NCI-H526 treated with DMSO at 0.1 percent for 48 hours (cell line): ENCODE results near the gene FOXE1.

Experiments
- DNase-seq: peaks from one replicate; lab custom pipeline; 2025; lab: John Stamatoyannopoulos, UW

The FOXE1 gene

DNA sequence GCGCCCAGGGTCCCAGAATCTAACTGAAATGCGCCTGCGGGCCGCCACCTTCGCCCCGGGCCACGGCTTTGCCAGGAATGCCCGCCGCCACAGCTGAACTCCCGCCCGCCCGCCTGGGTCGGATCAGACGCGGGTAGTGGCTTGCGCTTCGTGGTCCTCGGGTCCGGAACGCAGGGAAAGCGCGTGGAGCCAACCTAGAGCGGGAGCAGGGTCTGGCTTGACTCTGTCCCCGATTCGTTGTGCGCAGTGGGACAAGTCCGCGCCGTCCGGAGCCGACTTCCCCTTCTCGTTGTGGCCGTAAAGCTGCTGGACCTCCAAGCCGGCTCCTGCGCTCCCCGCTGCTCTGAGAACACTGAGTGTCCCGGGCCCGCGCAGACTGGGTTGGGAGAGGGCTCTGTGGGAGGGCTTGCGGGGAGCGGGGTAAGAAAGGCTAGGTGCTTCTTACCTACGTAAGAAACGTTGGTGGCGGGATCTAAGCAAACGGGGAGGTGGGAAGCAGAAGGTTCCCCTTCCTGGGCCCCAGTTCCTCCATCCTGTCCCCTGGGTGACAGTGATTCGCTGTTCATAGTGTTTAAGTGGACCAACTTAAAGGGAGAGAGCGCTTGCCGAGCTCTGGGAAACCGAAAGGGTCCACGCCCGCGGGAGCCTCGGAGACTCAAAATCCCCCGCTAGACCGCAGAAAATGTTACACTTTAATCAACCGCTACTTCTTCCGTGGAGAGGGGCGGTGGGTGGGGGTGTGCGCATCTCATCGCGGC is 4.4 kb upstream of the FOXE1 start:
- no peak for DNase-seq

- DNase-seq = no peak
Observed at GRCh38 chr9:97849980-97850379, 3.0 kb upstream of the FOXE1 start.

DNA sequence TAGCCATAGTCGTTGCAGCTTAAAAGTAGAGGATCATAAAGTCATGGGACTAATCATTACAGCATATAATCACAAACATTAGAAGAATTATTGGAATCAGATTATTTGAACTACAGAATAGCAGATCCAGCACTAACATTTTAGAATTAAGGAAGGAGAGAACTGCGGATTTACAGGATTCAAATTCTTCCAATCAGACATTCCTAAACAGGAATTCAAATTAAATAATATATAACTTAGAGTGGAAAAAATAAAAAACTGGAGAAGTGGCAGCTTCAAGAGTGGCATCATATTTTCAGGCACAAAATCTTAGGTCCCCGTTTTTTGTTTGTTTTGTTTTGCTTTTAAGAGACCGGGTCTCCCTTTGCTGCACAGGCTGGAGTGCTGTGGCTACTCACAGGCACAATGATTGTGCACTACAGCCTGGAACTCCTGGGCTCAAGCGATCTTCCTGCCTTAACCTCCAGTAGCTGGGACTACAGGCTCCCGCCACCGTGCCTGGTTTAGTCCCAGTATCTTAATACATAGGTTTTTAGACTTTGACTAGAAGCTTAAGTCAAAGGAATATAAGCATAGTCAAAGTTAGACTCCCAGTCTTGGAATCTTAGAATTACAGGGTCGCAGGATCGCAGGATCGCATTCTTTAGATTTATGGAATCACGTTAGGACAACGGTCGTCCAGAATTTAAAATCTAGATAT is 2.1 kb upstream of the FOXE1 start:
- DNase-seq = no peak

DNA sequence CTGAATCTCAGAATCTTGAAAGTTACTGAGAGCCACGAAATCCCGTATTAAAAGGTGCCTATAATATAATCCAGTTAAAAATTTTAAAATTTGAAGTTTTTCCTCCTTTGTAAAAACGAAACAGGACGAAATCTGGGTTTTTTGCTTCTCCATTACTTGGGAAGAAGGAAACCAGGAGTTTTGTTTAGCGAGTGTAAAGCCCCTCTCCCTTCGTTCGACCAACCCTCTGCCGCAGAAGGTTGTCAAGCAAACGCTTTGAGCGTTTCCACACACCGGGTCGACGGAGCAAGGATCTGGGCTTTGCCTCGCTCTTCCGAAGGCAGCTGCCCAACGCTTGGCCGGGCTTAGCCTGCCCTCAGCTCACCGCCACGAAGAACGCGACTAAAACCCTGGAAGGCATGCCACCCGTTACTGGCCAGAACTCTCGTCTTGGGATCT is 1.6 kb upstream of the FOXE1 start:
- no peak for DNase-seq

DNA sequence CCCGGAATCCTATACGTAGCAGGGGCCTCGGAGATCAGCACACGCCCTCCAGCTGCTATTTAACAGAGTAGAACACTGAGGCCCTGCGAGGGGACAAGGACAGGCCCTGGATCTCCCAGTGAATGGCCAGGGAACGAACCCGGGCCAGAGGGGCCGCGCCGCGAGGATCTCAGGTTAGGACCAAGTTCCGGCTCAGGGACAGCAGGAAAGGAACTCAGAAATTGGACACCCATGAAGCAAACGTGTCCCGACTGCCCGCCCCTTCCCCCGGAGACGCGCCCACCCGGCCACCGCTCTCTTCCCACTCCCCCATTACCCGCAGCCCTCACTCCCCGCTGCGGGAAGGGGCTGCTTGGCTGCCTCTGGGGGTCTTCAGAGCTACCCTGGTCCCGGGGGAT is 1.0 kb upstream of the FOXE1 start:
- DNase-seq = no peak

- no peak for DNase-seq
Observed at GRCh38 chr9:97852399-97853055, 499 bp upstream of the FOXE1 start.

GRCh38 chr9:97853844-97854695 is 1.0 kb downstream of the FOXE1 start:
- peak; percentile 70 for DNase-seq

DNA sequence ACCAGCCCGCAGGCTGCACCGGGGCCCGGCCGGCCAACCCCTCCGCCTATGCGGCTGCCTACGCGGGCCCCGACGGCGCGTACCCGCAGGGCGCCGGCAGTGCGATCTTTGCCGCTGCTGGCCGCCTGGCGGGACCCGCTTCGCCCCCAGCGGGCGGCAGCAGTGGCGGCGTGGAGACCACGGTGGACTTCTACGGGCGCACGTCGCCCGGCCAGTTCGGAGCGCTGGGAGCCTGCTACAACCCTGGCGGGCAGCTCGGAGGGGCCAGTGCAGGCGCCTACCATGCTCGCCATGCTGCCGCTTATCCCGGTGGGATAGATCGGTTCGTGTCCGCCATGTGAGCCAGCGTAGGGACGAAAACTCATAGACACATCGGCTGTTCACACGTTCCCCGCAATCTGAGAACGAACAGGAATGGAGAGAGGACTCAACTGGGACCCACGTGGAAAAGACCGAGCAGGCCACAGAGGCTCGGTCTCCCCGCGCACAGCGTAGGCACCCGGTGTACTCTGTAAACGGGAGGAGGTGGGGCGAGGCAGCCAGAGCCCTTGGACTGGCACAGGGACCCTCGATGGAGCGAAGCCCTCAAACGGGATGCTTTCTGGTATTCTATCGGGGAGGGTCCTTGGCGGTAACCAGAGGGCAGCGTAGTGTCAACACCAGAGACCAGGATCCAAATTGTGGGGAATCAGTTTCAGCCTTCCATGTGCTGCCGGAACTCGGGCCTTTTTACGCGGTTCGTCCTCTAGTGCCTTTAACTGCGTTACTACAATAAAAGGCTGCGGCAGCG is 1.9 kb downstream of the FOXE1 start:
- no peak for DNase-seq

- no peak for DNase-seq
Observed at GRCh38 chr9:97855486-97855875, 2.5 kb downstream of the FOXE1 start.

DNA sequence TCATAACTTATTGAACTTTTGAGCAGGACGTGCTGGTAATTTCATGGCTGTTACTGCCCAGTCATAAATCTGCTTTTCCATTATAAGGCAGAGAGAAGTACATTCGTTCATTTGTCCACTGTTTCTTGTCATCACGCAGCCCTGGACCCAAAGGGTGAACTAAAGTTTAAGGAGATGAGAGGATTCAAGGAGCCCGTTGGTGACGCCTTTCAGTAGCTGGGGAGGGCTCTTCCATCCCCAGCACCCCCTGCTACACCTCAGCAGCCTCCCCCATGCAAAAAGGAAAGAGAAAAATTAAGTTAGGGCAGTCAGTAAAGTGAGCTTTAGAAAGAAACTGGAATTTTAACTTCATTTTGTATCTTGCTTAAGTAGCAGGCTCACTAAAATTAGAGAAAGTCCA is 2.9 kb downstream of the FOXE1 start:
- no peak for DNase-seq

DNA sequence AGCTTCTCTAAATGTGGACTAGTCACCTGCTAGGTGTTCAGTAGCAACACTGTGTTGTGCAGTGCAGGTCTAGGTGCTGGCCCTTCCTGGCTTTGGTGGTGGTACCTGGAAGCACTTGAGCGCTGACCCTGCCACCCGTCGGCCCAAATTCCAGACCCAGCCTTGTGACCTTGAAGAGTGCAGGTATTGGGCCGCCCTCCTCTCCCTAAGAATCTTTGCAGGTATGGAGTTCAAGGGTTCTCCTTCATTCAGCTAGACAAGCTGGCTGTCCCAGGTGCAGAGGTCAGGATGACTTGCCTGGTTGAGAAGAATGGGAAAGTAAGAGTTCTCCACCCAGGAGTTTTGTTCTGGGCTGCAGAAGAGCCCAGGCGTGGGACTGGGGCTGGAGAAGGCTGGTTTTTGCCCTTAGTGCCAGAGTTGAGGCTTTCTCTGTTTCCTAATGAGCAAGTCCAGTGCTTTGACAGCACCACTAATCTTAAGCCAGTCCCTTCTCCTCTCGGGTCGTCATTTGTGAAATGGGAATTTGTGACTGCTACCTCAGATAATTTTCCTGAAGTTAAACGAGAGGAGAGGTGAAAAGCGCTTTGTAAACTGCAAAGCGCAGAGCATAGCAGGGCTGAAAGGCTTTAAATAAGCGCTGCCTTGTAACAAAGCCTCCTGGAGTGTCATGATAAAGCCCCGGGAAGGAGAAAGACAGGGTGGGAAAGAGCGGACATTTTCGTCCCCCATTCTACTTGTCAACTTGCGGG is 4.0 kb downstream of the FOXE1 start:
- DNase-seq = no peak

DNA sequence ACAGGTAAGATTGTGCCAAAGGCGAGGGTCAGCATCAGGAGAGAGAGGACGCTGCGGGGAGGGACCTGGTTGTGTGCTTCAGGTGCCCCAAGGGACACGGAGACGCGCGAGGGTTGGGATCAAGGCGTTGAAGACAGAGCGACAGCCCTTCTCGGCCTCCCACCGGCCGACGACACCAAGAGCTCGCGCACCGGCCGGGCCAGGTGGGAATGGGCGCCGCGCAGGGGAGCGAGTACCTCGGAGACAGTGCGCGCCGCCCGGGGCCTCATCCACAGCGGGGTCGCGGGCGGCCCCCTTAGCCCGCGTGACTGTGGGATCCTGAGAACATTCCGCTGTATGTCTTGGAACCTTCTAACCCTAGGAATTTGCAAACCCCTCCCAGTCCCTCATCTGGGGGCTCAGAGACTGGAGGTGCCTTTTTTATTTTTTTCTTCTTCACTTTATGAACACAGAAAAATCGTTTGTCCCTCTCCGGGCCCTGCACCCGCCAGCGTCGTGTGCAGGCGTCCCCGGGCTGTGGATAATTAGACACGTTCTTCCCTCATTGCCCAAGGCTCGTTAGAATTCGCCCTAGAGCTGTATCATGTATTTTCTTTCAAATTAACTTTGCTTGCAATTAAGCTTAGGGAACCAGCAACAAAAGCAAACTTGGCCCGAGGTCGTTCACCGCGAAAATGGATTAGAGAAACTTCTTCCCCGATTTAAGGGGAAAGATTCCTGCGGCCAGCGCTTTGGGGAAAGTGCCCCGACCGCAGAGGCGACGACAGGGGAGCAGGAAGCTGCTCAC is 4.8 kb downstream of the FOXE1 start:
- DNase-seq = no peak

GRCh38 chr9:97858393-97858713 is 5.3 kb downstream of the FOXE1 start:
- DNase-seq = no peak

GRCh38 chr9:97858826-97859225 is 5.8 kb downstream of the FOXE1 start:
- DNase-seq = no peak

GRCh38 chr9:97859346-97859745 is 6.3 kb downstream of the FOXE1 start:
- no peak for DNase-seq

GRCh38 chr9:97860451-97861147 is 7.6 kb downstream of the FOXE1 start:
- no peak for DNase-seq

DNA sequence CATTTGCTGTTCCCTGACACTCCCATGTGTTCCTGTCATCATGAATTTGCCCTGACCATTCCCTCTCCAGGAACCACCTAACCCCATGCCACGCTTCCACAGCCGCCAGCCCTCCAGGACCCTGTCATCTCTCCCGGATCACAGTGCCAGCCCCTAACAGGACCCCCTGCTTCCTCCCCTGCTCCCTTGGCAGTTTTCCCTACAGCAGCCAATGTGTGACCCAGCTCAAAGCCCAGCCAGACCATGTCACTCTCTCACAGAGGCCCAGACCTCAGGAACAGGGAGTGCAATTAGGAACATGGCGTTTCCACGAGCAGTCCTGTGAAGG is 8.1 kb downstream of the FOXE1 start:
- no peak for DNase-seq

GRCh38 chr9:97863314-97863713 is 10.3 kb downstream of the FOXE1 start:
- DNase-seq = no peak

DNA sequence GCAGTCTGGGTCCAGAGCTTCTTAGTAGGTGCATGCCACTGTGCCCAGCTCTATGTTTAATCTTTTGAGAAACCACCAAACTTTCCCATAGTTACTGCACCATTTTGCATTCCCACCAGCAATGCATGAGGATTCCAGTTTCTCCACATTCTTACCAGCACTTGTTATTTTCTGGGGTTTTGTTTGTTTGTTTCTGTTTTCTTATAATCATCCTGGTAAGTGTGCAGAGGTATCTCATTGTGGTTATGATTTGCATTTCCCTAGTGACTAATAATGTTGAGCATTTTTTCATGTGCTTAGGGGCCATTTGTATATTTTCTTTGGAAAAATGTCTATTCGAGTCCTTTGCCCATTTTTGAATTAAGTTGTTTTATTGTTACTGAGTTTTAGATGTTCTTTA is 11.4 kb downstream of the FOXE1 start:
- no peak for DNase-seq

- DNase-seq = no peak
Observed at GRCh38 chr9:97866300-97866699, 13.3 kb downstream of the FOXE1 start.
